CD4-positive, CD25-positive, alpha-beta regulatory T cell (primary cell): ENCODE results near the gene B4GALT1. TPM values are rescaled to one million over a fixed set of nuclear protein-coding genes. Genes with fewer than 3 reads are reported as not detected.
"Not testable (repeated sequence)": the region's sequence is repeated elsewhere in the genome, so short reads cannot be mapped to it uniquely, and the experiment has no call there.

Experiments
- ATAC-seq, 2 donors: fragments of 150-1000 bp; cut with Tn5 transposase; one replicate each; pipeline ENCODE4 v1.10.0; 2021; ENCODE audit warnings: low read depth in 2 of 2, moderate number of reproducible peaks in 2 of 2, moderate library complexity in 1 of 2
- DNase-seq, 3 donors: peaks; one replicate each; pipeline versions ENCODE4 v3.0.0 to v3.0.0-alpha.2; 2012 to 2022; ENCODE audit warnings: mixed read lengths in 1 of 3
- H3K27ac ChIP-seq: one replicate; pipeline ENCODE4 v1.7.0; 2013; ENCODE audit warnings: mild to moderate bottlenecking, low read length; ENCODE audit not compliant: insufficient read depth, poor library complexity, severe bottlenecking
- H3K27me3 ChIP-seq: one replicate; pipeline ENCODE4 v1.7.0; 2013; ENCODE audit warnings: low read length; ENCODE audit not compliant: control insufficient read depth, insufficient read depth
- H3K36me3 ChIP-seq: one replicate; pipeline ENCODE4 v1.7.0; 2013; ENCODE audit warnings: mild to moderate bottlenecking, low read length, moderate library complexity; ENCODE audit not compliant: control insufficient read depth, insufficient read depth
- H3K4me1 ChIP-seq: 2 replicates; pipeline ENCODE4 v1.7.0; 2013; ENCODE audit warnings: mild to moderate bottlenecking, low read length; ENCODE audit not compliant: insufficient read depth, control insufficient read depth, poor library complexity, severe bottlenecking
- H3K4me3 ChIP-seq: one replicate; pipeline ENCODE4 v1.7.0; 2013; ENCODE audit warnings: low read depth, mild to moderate bottlenecking, low read length, moderate library complexity
- H3K9me3 ChIP-seq, 2 experiments: 1 replicate in 1 of 2; 2 replicates in 1 of 2; pipeline ENCODE4 v1.7.0; 2013; ENCODE audit warnings: low read length in 2 of 2, mild to moderate bottlenecking in 1 of 2, moderate library complexity in 1 of 2; ENCODE audit not compliant: control insufficient read depth in 2 of 2
- H3K27ac Mint-ChIP-seq, 3 donors: one replicate each; pipeline ENCODE4 v1.8.0; 2020 to 2022; ENCODE audit warnings: mild to moderate bottlenecking in 3 of 3, mixed read lengths in 3 of 3, moderate library complexity in 2 of 3
- H3K27me3 Mint-ChIP-seq: one replicate; pipeline ENCODE4 v1.8.0; 2022; ENCODE audit warnings: mild to moderate bottlenecking, mixed read lengths
- H3K36me3 Mint-ChIP-seq: one replicate; pipeline ENCODE4 v1.8.0; 2020; ENCODE audit warnings: mixed read lengths
- H3K4me1 Mint-ChIP-seq, 4 donors: one replicate each; pipeline ENCODE4 v1.8.0; 2020 to 2022; ENCODE audit warnings: mixed read lengths in 4 of 4, mild to moderate bottlenecking in 1 of 4
- H3K4me3 Mint-ChIP-seq, 4 donors: one replicate each; pipeline ENCODE4 v1.8.0; 2020 to 2022; ENCODE audit warnings: mild to moderate bottlenecking in 4 of 4, mixed read lengths in 4 of 4, moderate library complexity in 3 of 4
- H3K9me3 Mint-ChIP-seq, 7 donors: one replicate each; pipeline ENCODE4 v1.8.0; 2020 to 2022; ENCODE audit warnings: mixed read lengths in 7 of 7, mild to moderate bottlenecking in 3 of 7, moderate library complexity in 2 of 7
- polyA plus RNA-seq, 4 donors: library from polyadenylated mRNA; unstranded; fragments of 300-500 nt; fragmentation: Illumina TruSeq; gene quantifications; one replicate each; pipeline ENCODE4 v1.2.3, GENCODE V29; 2021
- total RNA-seq: library from RNA; stranded (reverse); gene quantifications from one replicate; pipeline ENCODE4 v1.2.3, GENCODE V29; 2022

B4GALT1 gene
- total and polyA plus RNA-seq, 5 donors from 2014 or later, result 18.8 to 87.8 (median 20.8) TPM

- no peaks in the 10 kb centered on the region for H3K36me3 ChIP-seq
- peaks cover 81% of the 10 kb centered on the region for H3K4me1 ChIP-seq
- H3K27me3 ChIP-seq, result no peaks in the 10 kb centered on the region
- no peak for ATAC-seq
- no peaks in the 10 kb centered on the region for H3K27me3 Mint-ChIP-seq
- H3K4me3 ChIP-seq, result peak overlapping the region; percentile 98
- H3K9me3 Mint-ChIP-seq, result no peaks in the 10 kb centered on the region
- peak overlapping the region; percentile 88 to 97 (median 96) for H3K4me3 Mint-ChIP-seq
- peak in 2 of 3 donors; percentile 49 to 52 for DNase-seq
- H3K36me3 Mint-ChIP-seq, result no peaks in the 10 kb centered on the region
- peak overlapping the region; percentile 93 to 99 (median 97) for H3K27ac Mint-ChIP-seq
- H3K9me3 ChIP-seq, result no peaks in the 10 kb centered on the region
- peaks cover 16 to 87% (median 74%) of the 10 kb centered on the region in 4 donors for H3K4me1 Mint-ChIP-seq
- H3K27ac ChIP-seq, result peak overlapping the region; percentile 96
These were observed 2.9 kb downstream of the B4GALT1 start for GRCh38 chr9:33164138-33164809.

GRCh38 chr9:33163433-33164137, 3.6 kb downstream of the B4GALT1 start:
- peaks cover 88% of the 10 kb centered on the region for H3K4me1 ChIP-seq
- peak overlapping the region; percentile 96 for H3K27ac ChIP-seq
- H3K4me3 ChIP-seq, result peak overlapping the region; percentile 98
- Mint-ChIP-seq H3K4me1 (peaks cover 16 to 87% (median 74%) of the 10 kb centered on the region in 4 donors), H3K27ac (peak overlapping the region; percentile 93 to 99 (median 97)), H3K4me3 (peak overlapping the region; percentile 88 to 97 (median 96)), H3K36me3 (no peaks in the 10 kb centered on the region), H3K9me3 (no peaks in the 10 kb centered on the region), H3K27me3 (no peaks in the 10 kb centered on the region)
- H3K27me3 ChIP-seq, result no peaks in the 10 kb centered on the region
- no peak for DNase-seq
- H3K9me3 ChIP-seq, result no peaks in the 10 kb centered on the region
- ATAC-seq, result no peak
- no peaks in the 10 kb centered on the region for H3K36me3 ChIP-seq

- no peaks in the 10 kb centered on the region for H3K27me3 Mint-ChIP-seq
- Histone ChIP-seq H3K36me3 (no peaks in the 10 kb centered on the region), H3K4me1 (peaks cover 91% of the 10 kb centered on the region), H3K4me3 (peak overlapping the region; percentile 34), H3K27ac (peak overlapping the region; percentile 96), H3K27me3 (no peaks in the 10 kb centered on the region), H3K9me3 (no peaks in the 10 kb centered on the region)
- H3K4me1 Mint-ChIP-seq, result peaks cover 22 to 87% (median 75%) of the 10 kb centered on the region in 4 donors
- H3K36me3 Mint-ChIP-seq, result no peaks in the 10 kb centered on the region
- ATAC-seq (no peak), DNase-seq (no peak)
- H3K9me3 Mint-ChIP-seq, result no peaks in the 10 kb centered on the region
- peak overlapping the region; percentile 36 to 97 (median 88) for H3K4me3 Mint-ChIP-seq
- peak overlapping the region; percentile 54 to 99 (median 93) for H3K27ac Mint-ChIP-seq
These were observed 4.3 kb downstream of the B4GALT1 start for GRCh38 chr9:33162721-33163311.

- peak overlapping the region; percentile 59 to 97 (median 75) for H3K4me3 Mint-ChIP-seq
- no peaks in the 10 kb centered on the region for H3K36me3 Mint-ChIP-seq
- ATAC-seq (no peak), DNase-seq (no peak)
- no peaks in the 10 kb centered on the region for H3K27me3 ChIP-seq
- peaks cover 89% of the 10 kb centered on the region for H3K4me1 ChIP-seq
- H3K4me3 ChIP-seq, result peak overlapping the region; percentile 34
- H3K27ac ChIP-seq, result peak overlapping the region; percentile 96
- H3K4me1 Mint-ChIP-seq, result peaks cover 22 to 93% (median 77%) of the 10 kb centered on the region in 4 donors
- no peaks in the 10 kb centered on the region for H3K36me3 ChIP-seq
- no peaks in the 10 kb centered on the region for H3K9me3 ChIP-seq
- peak overlapping the region; percentile 93 to 99 (median 99) for H3K27ac Mint-ChIP-seq
- no peaks in the 10 kb centered on the region for H3K27me3 Mint-ChIP-seq
- no peaks in the 10 kb centered on the region for H3K9me3 Mint-ChIP-seq
These were observed 5.5 kb downstream of the B4GALT1 start for GRCh38 chr9:33161589-33162132.

- H3K4me1 ChIP-seq, result peaks cover 84% of the 10 kb centered on the region
- H3K36me3 ChIP-seq, result no peaks in the 10 kb centered on the region
- H3K9me3 ChIP-seq, result no peaks in the 10 kb centered on the region
- DNase-seq (peak in 1 of 3 donors; percentile 64), ATAC-seq (peak; percentile 49 to 52)
- H3K4me1 Mint-ChIP-seq, result peaks cover 22 to 97% (median 78%) of the 10 kb centered on the region in 4 donors
- peak overlapping the region; percentile 93 to 99 (median 99) for H3K27ac Mint-ChIP-seq
- H3K4me3 ChIP-seq, result peak overlapping the region; percentile 34
- peak overlapping the region; percentile 59 to 85 (median 70) for H3K4me3 Mint-ChIP-seq
- H3K27ac ChIP-seq, result peak overlapping the region; percentile 96
- H3K9me3 Mint-ChIP-seq, result no peaks in the 10 kb centered on the region
- H3K36me3 Mint-ChIP-seq, result no peaks in the 10 kb centered on the region
- H3K27me3 ChIP-seq, result no peaks in the 10 kb centered on the region
- H3K27me3 Mint-ChIP-seq, result no peaks in the 10 kb centered on the region
These were observed 6.0 kb downstream of the B4GALT1 start for GRCh38 chr9:33161011-33161588.

GRCh38 chr9:33160446-33160845, 6.7 kb downstream of the B4GALT1 start:
- Mint-ChIP-seq H3K4me3 (peak overlapping the region; percentile 62 to 85 (median 75)), H3K27ac (peak overlapping the region; percentile 93 to 99 (median 99)), H3K4me1 (peaks cover 27 to 97% (median 79%) of the 10 kb centered on the region in 4 donors)
- Histone ChIP-seq H3K27ac (peak overlapping the region; percentile 96), H3K4me1 (peaks cover 78% of the 10 kb centered on the region), H3K4me3 (peak overlapping the region; percentile 61)
- not testable (repeated sequence) for H3K36me3 Mint-ChIP-seq, ATAC-seq, H3K9me3 Mint-ChIP-seq, H3K27me3 Mint-ChIP-seq, H3K36me3 ChIP-seq, H3K27me3 ChIP-seq, DNase-seq, H3K9me3 ChIP-seq

- peak overlapping the region; percentile 61 for H3K4me3 ChIP-seq
- peak; percentile 43 to 76 (median 60) for DNase-seq
- Mint-ChIP-seq H3K4me1 (peaks cover 33 to 98% (median 79%) of the 10 kb centered on the region in 4 donors), H3K9me3 (no peaks in the 10 kb centered on the region), H3K36me3 (no peaks in the 10 kb centered on the region), H3K4me3 (peak overlapping the region; percentile 62 to 87 (median 76)), H3K27me3 (no peaks in the 10 kb centered on the region), H3K27ac (peak overlapping the region; percentile 93 to 99 (median 99))
- H3K27me3 ChIP-seq, result no peaks in the 10 kb centered on the region
- H3K4me1 ChIP-seq, result peaks cover 71% of the 10 kb centered on the region
- H3K36me3 ChIP-seq, result no peaks in the 10 kb centered on the region
- peak overlapping the region; percentile 96 for H3K27ac ChIP-seq
- ATAC-seq, result peak; percentile 47 to 52
- no peaks in the 10 kb centered on the region for H3K9me3 ChIP-seq
These were observed 7.4 kb downstream of the B4GALT1 start for GRCh38 chr9:33159777-33160127.
